ENCODE results near the gene STATH. TPM values are rescaled to one million over a fixed set of nuclear protein-coding genes. Genes with fewer than 3 reads are reported as not detected.
"Not testable (repeated sequence)": the region's sequence is repeated elsewhere in the genome, so short reads cannot be mapped to it uniquely, and the experiment has no call there.

The STATH gene
- total RNA-seq, 3 donors from 2014 or later (not counting 1 experiment from before 2014, with no cell fraction given): not detected

- no peak for DNase-seq
- H3K4me3 Mint-ChIP-seq: no peak overlapping the region
- H3K36me3 Mint-ChIP-seq: no peaks in the 10 kb centered on the region
- Histone ChIP-seq H3K9me3 (ENCODE audit: control insufficient read depth, insufficient read depth, low read length) (no peaks in the 10 kb centered on the region), H3K4me1 (ENCODE audit: control insufficient read depth, insufficient read depth, low read length) (no peaks in the 10 kb centered on the region), H3K27ac (ENCODE audit: low read length) (no peak overlapping the region), H3K4me3 (ENCODE audit: low read length) (no peak overlapping the region), H3K27me3 (ENCODE audit: control insufficient read depth, insufficient read depth, low read length) (no peaks in the 10 kb centered on the region), H3K36me3 (ENCODE audit: control insufficient read depth, insufficient read depth, low read length) (no peaks in the 10 kb centered on the region)
- no peak for TF ChIP-seq CTCF (IDR thresholded peaks at IDR 0.05)
- no peak for ATAC-seq
- H3K27me3 Mint-ChIP-seq (ENCODE audit: low read depth in 2 of 2): no peaks in the 10 kb centered on the region
- WGBS (ENCODE audit: insufficient coverage): 91% methylated on average over 7 of the region's 7 CpGs
- H3K4me1 Mint-ChIP-seq: no peaks in the 10 kb centered on the region
- peaks cover 7 to 8% of the 10 kb centered on the region in 2 donors for H3K9me3 Mint-ChIP-seq
- no peak overlapping the region for H3K27ac Mint-ChIP-seq
- intact Hi-C loops (cut with micrococcal nuclease): no loop called here
These were observed 46.0 kb downstream of the STATH start for GRCh38 chr4:70041652-70042286.

- H3K4me3 ChIP-seq (ENCODE audit: low read length); DNase-seq; H3K27me3 ChIP-seq (ENCODE audit: control insufficient read depth, insufficient read depth, low read length); H3K36me3 ChIP-seq (ENCODE audit: control insufficient read depth, insufficient read depth, low read length); H3K27ac Mint-ChIP-seq; H3K4me1 Mint-ChIP-seq; H3K9me3 ChIP-seq (ENCODE audit: control insufficient read depth, insufficient read depth, low read length); H3K4me1 ChIP-seq (ENCODE audit: control insufficient read depth, insufficient read depth, low read length); ATAC-seq; H3K4me3 Mint-ChIP-seq; intact Hi-C loops (cut with micrococcal nuclease); H3K9me3 Mint-ChIP-seq; H3K36me3 Mint-ChIP-seq; H3K27me3 Mint-ChIP-seq (ENCODE audit: low read depth in 2 of 2); H3K27ac ChIP-seq (ENCODE audit: low read length): not testable (repeated sequence)
- 79% methylated on average over 2 of the region's 6 CpGs for WGBS (ENCODE audit: insufficient coverage)
These were observed 54.4 kb downstream of the STATH start, which contains the start of gene HTN1 for GRCh38 chr4:70050138-70050537. Gene HTN1 (plus strand): TSS chr4:70050438. CDS start chr4:70053077, 2,639 bp downstream.

Other genes with a start within 250 kb of the STATH start
- gene SULT1B1, start 235.3 kb upstream of the STATH start, total RNA-seq: 10 to 100 TPM; 11.9 to 24.6 (median 24.5) TPM
- gene SULT1E1, start 135.8 kb upstream of the STATH start, total RNA-seq: not detected
- gene CSN1S1, start 64.9 kb upstream of the STATH start, total RNA-seq: not detected
- not detected for gene CSN2, start 30.2 kb upstream of the STATH start, total RNA-seq
- gene HTN3, start 32.5 kb downstream of the STATH start, total RNA-seq: not detected
- not detected for gene HTN1, start 54.5 kb downstream of the STATH start, total RNA-seq
- gene PRR27, start 158.3 kb downstream of the STATH start, total RNA-seq: not detected
- gene ODAM, start 199.8 kb downstream of the STATH start, total RNA-seq: not detected
- gene FDCSP, start 230.2 kb downstream of the STATH start, total RNA-seq: not detected
- not detected for gene CSN3, start 246.6 kb downstream of the STATH start, total RNA-seq